Mesendoderm (in vitro differentiated cells): ENCODE data around the gene CYSLTR2.

Source experiments
- DNase-seq: peaks from one replicate; pipeline ENCODE4 v3.0.0; 2013
- H2AK5ac ChIP-seq: 2 replicates; pipeline ENCODE4 v1.6.1; 2013; ENCODE audit warnings: low read length, inconsistent platforms
- H2BK120ac ChIP-seq: 2 replicates; pipeline ENCODE4 v1.6.1; 2013; ENCODE audit warnings: low read depth, mild to moderate bottlenecking, low read length, moderate library complexity, mixed read lengths
- H2BK15ac ChIP-seq: replicated peaks from 2 replicates; pipeline ENCODE4 v1.6.1; 2013; ENCODE audit warnings: low read depth, mild to moderate bottlenecking, moderate library complexity
- H2BK5ac ChIP-seq: 2 replicates; pipeline ENCODE4 v1.6.1; 2013; ENCODE audit warnings: low read length, inconsistent platforms
- H3K18ac ChIP-seq: 2 replicates; pipeline ENCODE4 v1.6.1; 2013; ENCODE audit warnings: mild to moderate bottlenecking, low read length, mixed read lengths
- H3K23ac ChIP-seq: one replicate; pipeline ENCODE4 v1.6.1; 2013; ENCODE audit warnings: low read length
- H3K27ac ChIP-seq: 2 replicates; pipeline ENCODE4 v1.5.1; 2013; ENCODE audit warnings: low read depth, mild to moderate bottlenecking, inconsistent platforms, low read length, moderate library complexity
- H3K27me3 ChIP-seq: 2 replicates; pipeline ENCODE4 v1.6.1; 2013; ENCODE audit warnings: low read length, control low read depth, mild to moderate bottlenecking, inconsistent platforms; ENCODE audit not compliant: insufficient read depth, poor library complexity
- H3K36me3 ChIP-seq: 2 replicates; pipeline ENCODE4 v1.6.1; 2013; ENCODE audit warnings: low read length, inconsistent platforms; ENCODE audit not compliant: control insufficient read depth, insufficient read depth
- H3K4ac ChIP-seq: one replicate; pipeline ENCODE4 v1.6.1; 2013; ENCODE audit warnings: low read depth, mild to moderate bottlenecking, low read length, moderate library complexity
- H3K4me1 ChIP-seq: 2 replicates; pipeline ENCODE4 v1.6.1; 2013; ENCODE audit warnings: low read depth, low read length, inconsistent platforms; ENCODE audit not compliant: control insufficient read depth
- H3K4me2 ChIP-seq: 2 replicates; pipeline ENCODE4 v1.6.1; 2013; ENCODE audit warnings: low read length
- H3K4me3 ChIP-seq: 2 replicates; pipeline ENCODE4 v1.5.1; 2013; ENCODE audit warnings: mild to moderate bottlenecking, low read length
- H3K56ac ChIP-seq: one replicate; pipeline ENCODE4 v1.6.1; 2013; ENCODE audit warnings: low read length
- H3K79me1 ChIP-seq: 2 replicates; pipeline ENCODE4 v1.6.1; 2013; ENCODE audit warnings: low read length, inconsistent platforms
- H3K79me2 ChIP-seq: 2 replicates; pipeline ENCODE4 v1.6.1; 2013; ENCODE audit warnings: mild to moderate bottlenecking, low read length; ENCODE audit not compliant: control insufficient read depth, insufficient read depth
- H3K9ac ChIP-seq: 2 replicates; pipeline ENCODE4 v1.6.1; 2013; ENCODE audit warnings: low read length, inconsistent platforms
- H4K5ac ChIP-seq: one replicate; pipeline ENCODE4 v1.6.1; 2013; ENCODE audit warnings: low read length
- H4K8ac ChIP-seq: one replicate; pipeline ENCODE4 v1.6.1; 2013; ENCODE audit warnings: low read depth, mild to moderate bottlenecking, control low read depth, low read length, moderate library complexity
- WGBS: extraction: QIAGEN DNeasy Blood & Tissue Kit; methylation state at CpG from one replicate; pipeline ENCODE4 v1.1.7; 2013; ENCODE audit warnings: low lambda C conversion rate, missing lambda C conversion rate; ENCODE audit not compliant: insufficient coverage; ENCODE audit errors: extremely low coverage; 5-methylcytosine and 5-hydroxymethylcytosine counted together

Gene CYSLTR2

GRCh38 chr13:48715977-48716376, 62.2 kb downstream of the CYSLTR2 start:
- H4K5ac ChIP-seq, result no peak overlapping the region
- no peaks in the 10 kb centered on the region for H3K4me1 ChIP-seq
- H3K4me2 ChIP-seq, result no peak overlapping the region
- H2BK120ac ChIP-seq, result no peak overlapping the region
- no peak overlapping the region for H3K18ac ChIP-seq
- H2BK5ac ChIP-seq, result no peak overlapping the region
- no peaks in the 10 kb centered on the region for H3K79me2 ChIP-seq
- H3K56ac ChIP-seq, result no peak overlapping the region
- no peak overlapping the region for H2AK5ac ChIP-seq
- H3K23ac ChIP-seq, result no peak overlapping the region
- no peaks in the 10 kb centered on the region for H3K27me3 ChIP-seq
- H3K4ac ChIP-seq, result no peak overlapping the region
- H3K9ac ChIP-seq, result no peak overlapping the region
- DNase-seq, result peak; percentile 50
- WGBS, result no CpG with 5 or more reads among the region's 1 CpG
- no peak overlapping the region for H2BK15ac ChIP-seq
- no peak overlapping the region for H3K4me3 ChIP-seq
- no peak overlapping the region for H3K27ac ChIP-seq
- no peaks in the 10 kb centered on the region for H3K36me3 ChIP-seq
- no peak overlapping the region for H4K8ac ChIP-seq
- H3K79me1 ChIP-seq, result no peaks in the 10 kb centered on the region

- Histone ChIP-seq H3K56ac (no peak overlapping the region), H3K4ac (no peak overlapping the region), H4K8ac (no peak overlapping the region), H2BK15ac (no peak overlapping the region), H3K4me3 (no peak overlapping the region), H3K4me2 (no peak overlapping the region), H3K9ac (no peak overlapping the region), H3K79me1 (no peaks in the 10 kb centered on the region), H3K79me2 (no peaks in the 10 kb centered on the region), H3K27me3 (no peaks in the 10 kb centered on the region), H4K5ac (no peak overlapping the region), H3K27ac (no peak overlapping the region), H3K23ac (no peak overlapping the region), H2AK5ac (no peak overlapping the region), H3K4me1 (no peaks in the 10 kb centered on the region), H2BK5ac (no peak overlapping the region), H2BK120ac (no peak overlapping the region), H3K36me3 (no peaks in the 10 kb centered on the region), H3K18ac (no peak overlapping the region)
- WGBS, result no CpG with 5 or more reads among the region's 4 CpGs
- DNase-seq, result no peak
Observed at GRCh38 chr13:48720621-48721020, 66.9 kb downstream of the CYSLTR2 start.

- DNase-seq, result no peak
- Histone ChIP-seq H2AK5ac (no peak overlapping the region), H3K9ac (no peak overlapping the region), H4K8ac (no peak overlapping the region), H3K27ac (no peak overlapping the region), H3K27me3 (no peaks in the 10 kb centered on the region), H3K18ac (no peak overlapping the region), H2BK5ac (no peak overlapping the region), H3K23ac (no peak overlapping the region), H2BK15ac (no peak overlapping the region), H3K4me1 (no peaks in the 10 kb centered on the region), H4K5ac (no peak overlapping the region), H3K36me3 (no peaks in the 10 kb centered on the region), H3K79me2 (no peaks in the 10 kb centered on the region), H3K79me1 (no peaks in the 10 kb centered on the region), H2BK120ac (no peak overlapping the region), H3K4ac (no peak overlapping the region), H3K4me3 (no peak overlapping the region), H3K4me2 (no peak overlapping the region), H3K56ac (no peak overlapping the region)
- no CpG with 5 or more reads among the region's 1 CpG for WGBS
Observed at GRCh38 chr13:48723168-48723567, 69.4 kb downstream of the CYSLTR2 start.

GRCh38 chr13:48725271-48725670, 71.5 kb downstream of the CYSLTR2 start:
- Histone ChIP-seq H3K4me1 (no peaks in the 10 kb centered on the region), H3K4ac (no peak overlapping the region), H4K8ac (no peak overlapping the region), H2AK5ac (no peak overlapping the region), H2BK15ac (no peak overlapping the region), H3K4me3 (no peak overlapping the region), H3K23ac (no peak overlapping the region), H3K18ac (no peak overlapping the region), H3K4me2 (no peak overlapping the region), H2BK120ac (no peak overlapping the region), H3K27ac (no peak overlapping the region), H4K5ac (no peak overlapping the region), H3K9ac (no peak overlapping the region), H3K79me1 (no peaks in the 10 kb centered on the region), H3K36me3 (no peaks in the 10 kb centered on the region), H3K56ac (no peak overlapping the region), H2BK5ac (no peak overlapping the region), H3K27me3 (no peaks in the 10 kb centered on the region), H3K79me2 (no peaks in the 10 kb centered on the region)
- no peak for DNase-seq

- no peaks in the 10 kb centered on the region for H3K36me3 ChIP-seq
- no peak overlapping the region for H3K4me2 ChIP-seq
- H3K4me3 ChIP-seq, result no peak overlapping the region
- H3K9ac ChIP-seq, result no peak overlapping the region
- no peaks in the 10 kb centered on the region for H3K79me1 ChIP-seq
- H4K5ac ChIP-seq, result no peak overlapping the region
- no peaks in the 10 kb centered on the region for H3K79me2 ChIP-seq
- H3K18ac ChIP-seq, result no peak overlapping the region
- H2BK15ac ChIP-seq, result no peak overlapping the region
- H2AK5ac ChIP-seq, result no peak overlapping the region
- H3K23ac ChIP-seq, result no peak overlapping the region
- no peak overlapping the region for H4K8ac ChIP-seq
- whole genome bisulfite sequencing, result no CpG with 5 or more reads among the region's 2 CpGs
- H3K27ac ChIP-seq, result no peak overlapping the region
- H3K56ac ChIP-seq, result no peak overlapping the region
- H2BK120ac ChIP-seq, result no peak overlapping the region
- H3K27me3 ChIP-seq, result no peaks in the 10 kb centered on the region
- H2BK5ac ChIP-seq, result no peak overlapping the region
- H3K4me1 ChIP-seq, result no peaks in the 10 kb centered on the region
- no peak overlapping the region for H3K4ac ChIP-seq
- no peak for DNase-seq
Observed at GRCh38 chr13:48726711-48727110, 73.0 kb downstream of the CYSLTR2 start.

- Histone ChIP-seq H2AK5ac (no peak overlapping the region), H2BK15ac (no peak overlapping the region), H3K79me2 (no peaks in the 10 kb centered on the region), H3K27ac (no peak overlapping the region), H3K18ac (no peak overlapping the region), H3K27me3 (no peaks in the 10 kb centered on the region), H2BK5ac (no peak overlapping the region), H4K5ac (no peak overlapping the region), H3K4me1 (no peaks in the 10 kb centered on the region), H3K4me3 (no peak overlapping the region), H4K8ac (no peak overlapping the region), H2BK120ac (no peak overlapping the region), H3K79me1 (no peaks in the 10 kb centered on the region), H3K4ac (no peak overlapping the region), H3K23ac (no peak overlapping the region), H3K4me2 (no peak overlapping the region), H3K9ac (no peak overlapping the region), H3K56ac (no peak overlapping the region), H3K36me3 (no peaks in the 10 kb centered on the region)
- no peak for DNase-seq
- WGBS, result no CpG with 5 or more reads among the region's 4 CpGs
Observed at GRCh38 chr13:48727241-48728011, 73.7 kb downstream of the CYSLTR2 start.
